ENCODE data around the gene TBC1D22A. TPM values are rescaled to one million over a fixed set of nuclear protein-coding genes. Genes with fewer than 3 reads are reported as not detected.

The TBC1D22A gene
- total RNA-seq, 1 donor from 2014 or later: 87.8 TPM

- Histone ChIP-seq H3K27ac (no peak overlapping the region), H3K9me3 (no peaks in the 10 kb centered on the region), H3K4me1 (no peaks in the 10 kb centered on the region), H3K36me3 (no peaks in the 10 kb centered on the region), H3K27me3 (no peaks in the 10 kb centered on the region), H3K4me3 (no peak overlapping the region)
- TF ChIP-seq CTCF (IDR thresholded peaks at IDR 0.05): no peak
- intact Hi-C loops (cut with DNase I): no loop called here
- no peak for DNase-seq (ENCODE audit: low spot score in 2 of 2)
These were observed 398.5 kb downstream of the TBC1D22A start for GRCh38 chr22:47160781-47161520.

GRCh38 chr22:47161631-47162030, 399.2 kb downstream of the TBC1D22A start:
- intact Hi-C loops (cut with DNase I): no loop called here
- Histone ChIP-seq H3K4me1 (no peaks in the 10 kb centered on the region), H3K36me3 (peaks cover 0 to 4% of the 10 kb centered on the region in 2 donors), H3K27me3 (no peaks in the 10 kb centered on the region), H3K9me3 (no peaks in the 10 kb centered on the region), H3K4me3 (no peak overlapping the region), H3K27ac (no peak overlapping the region)
- TF ChIP-seq CTCF (IDR thresholded peaks at IDR 0.05): no peak
- DNase-seq (ENCODE audit: low spot score in 2 of 2): peak in 1 of 2 donors; percentile 53

- DNase-seq (ENCODE audit: low spot score in 2 of 2): peak in 1 of 2 donors; percentile 52
- intact Hi-C loops (cut with DNase I): no loop called here
- Histone ChIP-seq H3K27ac (no peak overlapping the region), H3K4me1 (no peaks in the 10 kb centered on the region), H3K36me3 (peaks cover 0 to 4% of the 10 kb centered on the region in 2 donors), H3K9me3 (no peaks in the 10 kb centered on the region), H3K4me3 (no peak overlapping the region), H3K27me3 (no peaks in the 10 kb centered on the region)
- no peak for TF ChIP-seq CTCF (IDR thresholded peaks at IDR 0.05)
These were observed 400.4 kb downstream of the TBC1D22A start for GRCh38 chr22:47162865-47163264.

GRCh38 chr22:47163481-47163855, 401.0 kb downstream of the TBC1D22A start:
- no peaks in the 10 kb centered on the region for H3K9me3 ChIP-seq
- H3K4me1 ChIP-seq: no peaks in the 10 kb centered on the region
- H3K36me3 ChIP-seq: peaks cover 0 to 4% of the 10 kb centered on the region in 2 donors
- intact Hi-C loops (cut with DNase I): no loop called here
- no peaks in the 10 kb centered on the region for H3K27me3 ChIP-seq
- no peak for TF ChIP-seq CTCF (IDR thresholded peaks at IDR 0.05)
- no peak for DNase-seq (ENCODE audit: low spot score in 2 of 2)
- no peak overlapping the region for H3K27ac ChIP-seq
- H3K4me3 ChIP-seq: no peak overlapping the region

- intact Hi-C loops (cut with DNase I): no loop called here
- H3K27me3 ChIP-seq: no peaks in the 10 kb centered on the region
- no peak overlapping the region for H3K4me3 ChIP-seq
- TF ChIP-seq CTCF (IDR thresholded peaks at IDR 0.05): no peak
- H3K27ac ChIP-seq: no peak overlapping the region
- no peaks in the 10 kb centered on the region for H3K4me1 ChIP-seq
- peaks cover 0 to 7% of the 10 kb centered on the region in 2 donors for H3K36me3 ChIP-seq
- DNase-seq (ENCODE audit: low spot score in 2 of 2): peak in 1 of 2 donors; percentile 56
- H3K9me3 ChIP-seq: no peaks in the 10 kb centered on the region
These were observed 401.5 kb downstream of the TBC1D22A start for GRCh38 chr22:47163856-47164513.

All from ascending aorta (tissue), 2 donors.